ENCODE data around the gene LARP1. TPM values are rescaled to one million over a fixed set of nuclear protein-coding genes. Genes with fewer than 3 reads are reported as not detected.
"Not testable (repeated sequence)": the region's sequence is repeated elsewhere in the genome, so short reads cannot be mapped to it uniquely, and the experiment has no call there.

Gene LARP1
- total RNA-seq, 2 experiments from 2014 or later: 214 to 218 TPM

GRCh38 chr5:154830596-154830995 is 75.4 kb downstream of the LARP1 start:
- peaks cover 27% of the 10 kb centered on the region for H3K4me1 Mint-ChIP-seq (ENCODE audit: low read depth)
- H3K36me3 Mint-ChIP-seq (ENCODE audit: low read depth): peaks cover 28% of the 10 kb centered on the region
- ATAC-seq (no peak), DNase-seq (no peak)
- H3K27ac Mint-ChIP-seq: peak overlapping the region; percentile 75
- H3K27me3 Mint-ChIP-seq: no peaks in the 10 kb centered on the region
- POLR2A ChIA-PET: no interaction called here
- H3K9me3 Mint-ChIP-seq: no peaks in the 10 kb centered on the region
- intact Hi-C loops (cut with micrococcal nuclease): no loop called here
- CTCF ChIA-PET: interaction anchor here (0.8 kb wide), 1 partner anchor 180 kb away, joined by 3 read pairs; no protein-coding TSS in a partner anchor
- no peak for TF ChIP-seq CTCF (IDR thresholded peaks at IDR 0.05)
- no peak overlapping the region for H3K4me3 Mint-ChIP-seq

- no peak for TF ChIP-seq CTCF (IDR thresholded peaks at IDR 0.05)
- Mint-ChIP-seq H3K9me3 (no peaks in the 10 kb centered on the region), H3K4me1 (ENCODE audit: low read depth) (peaks cover 25% of the 10 kb centered on the region), H3K36me3 (ENCODE audit: low read depth) (peaks cover 23% of the 10 kb centered on the region), H3K27ac (no peak overlapping the region), H3K4me3 (no peak overlapping the region), H3K27me3 (no peaks in the 10 kb centered on the region)
- ATAC-seq (no peak), DNase-seq (no peak)
- POLR2A ChIA-PET: no interaction called here
- intact Hi-C loops (cut with micrococcal nuclease): no loop called here
- CTCF ChIA-PET: no interaction called here
These were observed 76.3 kb downstream of the LARP1 start for GRCh38 chr5:154831451-154831850.

GRCh38 chr5:154832804-154833203 is 77.6 kb downstream of the LARP1 start:
- H3K27ac Mint-ChIP-seq; H3K9me3 Mint-ChIP-seq; H3K27me3 Mint-ChIP-seq; CTCF ChIA-PET; ATAC-seq; intact Hi-C loops (cut with micrococcal nuclease); H3K4me3 Mint-ChIP-seq; DNase-seq: not testable (repeated sequence)
- POLR2A ChIA-PET: interaction anchor here (1.4 kb wide), 1 partner anchor 11 kb away, joined by 4 read pairs; no protein-coding TSS in a partner anchor
- Mint-ChIP-seq H3K4me1 (ENCODE audit: low read depth) (peaks cover 22% of the 10 kb centered on the region), H3K36me3 (ENCODE audit: low read depth) (peaks cover 19% of the 10 kb centered on the region)

- ATAC-seq: no peak
- Mint-ChIP-seq H3K4me1 (ENCODE audit: low read depth) (peaks cover 15% of the 10 kb centered on the region), H3K36me3 (ENCODE audit: low read depth) (peaks cover 15% of the 10 kb centered on the region), H3K27me3 (no peaks in the 10 kb centered on the region), H3K4me3 (no peak overlapping the region), H3K9me3 (no peaks in the 10 kb centered on the region), H3K27ac (no peak overlapping the region)
- no peak for DNase-seq
- TF ChIP-seq CTCF (IDR thresholded peaks at IDR 0.05): no peak
- intact Hi-C loops (cut with micrococcal nuclease): no loop called here
- POLR2A ChIA-PET: interaction anchor here (0.7 kb wide), 1 partner anchor 151 kb away, joined by 3 read pairs; no protein-coding TSS in a partner anchor
- CTCF ChIA-PET: no interaction called here
These were observed 78.9 kb downstream of the LARP1 start for GRCh38 chr5:154834053-154834452.

GRCh38 chr5:154835701-154836052 is 80.5 kb downstream of the LARP1 start:
- H3K27me3 Mint-ChIP-seq; H3K36me3 Mint-ChIP-seq (ENCODE audit: low read depth); H3K4me1 Mint-ChIP-seq (ENCODE audit: low read depth); H3K27ac Mint-ChIP-seq; H3K9me3 Mint-ChIP-seq; H3K4me3 Mint-ChIP-seq; ATAC-seq; CTCF ChIA-PET; DNase-seq; POLR2A ChIA-PET; intact Hi-C loops (cut with micrococcal nuclease): not testable (repeated sequence)

- Mint-ChIP-seq H3K4me3 (no peak overlapping the region), H3K27me3 (no peaks in the 10 kb centered on the region), H3K4me1 (ENCODE audit: low read depth) (no peaks in the 10 kb centered on the region), H3K9me3 (no peaks in the 10 kb centered on the region), H3K36me3 (ENCODE audit: low read depth) (peaks cover 5% of the 10 kb centered on the region), H3K27ac (no peak overlapping the region)
- ChIA-PET CTCF (interaction anchor here (1.4 kb wide), 1 partner anchor 21 kb away, joined by 3 read pairs; no protein-coding TSS in a partner anchor), POLR2A (no interaction called here)
- no peak for ATAC-seq
- intact Hi-C loops (cut with micrococcal nuclease): no loop called here
- TF ChIP-seq CTCF (IDR thresholded peaks at IDR 0.05): no peak
- DNase-seq: no peak
These were observed 81.0 kb downstream of the LARP1 start for GRCh38 chr5:154836225-154836624.

Measured in activated CD8-positive, alpha-beta T cell treated with anti-CD3 and anti-CD28 coated beads for 36 hours (primary cell).